GM06990 (cell line): ENCODE results near the gene C12orf76.
"Not testable (repeated sequence)": the region's sequence is repeated elsewhere in the genome, so short reads cannot be mapped to it uniquely, and the experiment has no call there.

Experiments
- DNase-seq: peaks from one replicate; pipeline ENCODE4 v3.0.0-alpha.2; 2011; ENCODE audit not compliant: insufficient read length; ENCODE audit errors: extremely low read depth
- H3K27me3 ChIP-seq: replicated peaks from 2 replicates; pipeline ENCODE4 v1.6.0; 2011; ENCODE audit warnings: low read length; ENCODE audit not compliant: control insufficient read depth, insufficient read depth
- H3K36me3 ChIP-seq: 2 replicates; pipeline ENCODE4 v1.5.1; 2011; ENCODE audit warnings: low read length; ENCODE audit not compliant: control insufficient read depth, insufficient read depth
- H3K4me3 ChIP-seq: replicated peaks from 2 replicates; pipeline ENCODE4 v1.5.1; 2011; ENCODE audit warnings: low read depth, mild to moderate bottlenecking, control low read depth, low read length
- CTCF ChIP-seq: IDR thresholded peaks from 2 replicates; pipeline ENCODE4 v1.5.1; 2011; ENCODE audit warnings: low read length, control low read depth, mild to moderate bottlenecking, inconsistent platforms; ENCODE audit not compliant: insufficient read depth, poor library complexity, severe bottlenecking

Gene C12orf76

GRCh38 chr12:110050927-110051326 is 2.6 kb upstream of the C12orf76 start:
- H3K36me3 ChIP-seq: no peaks in the 10 kb centered on the region
- no peak for TF ChIP-seq CTCF
- DNase-seq: no peak
- H3K4me3 ChIP-seq: no peak overlapping the region
- no peaks in the 10 kb centered on the region for H3K27me3 ChIP-seq

GRCh38 chr12:110049666-110050065 is 1.3 kb upstream of the C12orf76 start:
- not testable (repeated sequence) for DNase-seq, H3K27me3 ChIP-seq, H3K36me3 ChIP-seq, H3K4me3 ChIP-seq

GRCh38 chr12:110049034-110049433 is 712 bp upstream of the C12orf76 start:
- not testable (repeated sequence) for H3K27me3 ChIP-seq, H3K36me3 ChIP-seq
- H3K4me3 ChIP-seq: peak overlapping the region; percentile 86
- peak; percentile 64 for DNase-seq

- DNase-seq: no peak
- peaks cover 2% of the 10 kb centered on the region for H3K36me3 ChIP-seq
- TF ChIP-seq CTCF: no peak
- H3K4me3 ChIP-seq: peak overlapping the region; percentile 86
- H3K27me3 ChIP-seq: no peaks in the 10 kb centered on the region
Observed at GRCh38 chr12:110047297-110047940, 903 bp downstream of the C12orf76 start.

- H3K4me3 ChIP-seq: no peak overlapping the region; the same call in none of the 2 replicates
- peaks cover 5% of the 10 kb centered on the region for H3K36me3 ChIP-seq
- no peak for DNase-seq
- TF ChIP-seq CTCF: no peak
- H3K27me3 ChIP-seq: no peaks in the 10 kb centered on the region
Observed at GRCh38 chr12:110046451-110047187, 1.7 kb downstream of the C12orf76 start.

- H3K4me3 ChIP-seq: no peak overlapping the region
- no peak for TF ChIP-seq CTCF
- no peak for DNase-seq
- peaks cover 10% of the 10 kb centered on the region for H3K36me3 ChIP-seq
- no peaks in the 10 kb centered on the region for H3K27me3 ChIP-seq
Observed at GRCh38 chr12:110042264-110042663, 6.1 kb downstream of the C12orf76 start.
